Measurements from ENCODE around the gene RFWD3. TPM values are rescaled to one million over a fixed set of nuclear protein-coding genes. Genes with fewer than 3 reads are reported as not detected.

The RFWD3 gene
- total and polyA plus RNA-seq, 2 of the 13 experiments (the other 11 are each of a cell fraction or from before 2014, with no cell fraction given) = 23.4 to 62.6 TPM

GRCh38 chr16:74709441-74709877 is 42.8 kb upstream of the RFWD3 start (continued):
- no peak for TF ChIP-seq MLX (CRISPR knock-in tag; IDR thresholded peaks at IDR 0.05)
- TF ChIP-seq ZBED4 (CRISPR knock-in tag; IDR thresholded peaks at IDR 0.05; ENCODE audit: borderline replicate concordance) = peak; percentile 63; the same call in 1 of the 2 replicates
- peak; percentile 61; the same call in 1 of the 2 replicates for TF ChIP-seq ZNF777 (CRISPR knock-in tag; IDR thresholded peaks at IDR 0.05)
- TF ChIP-seq MED1 (CRISPR knock-in tag; IDR thresholded peaks at IDR 0.05) = peak; percentile 43; the same call in 1 of the 2 replicates
- TF ChIP-seq PBX2 (CRISPR knock-in tag; IDR thresholded peaks at IDR 0.05) = no peak
- TF ChIP-seq ZNF44 (CRISPR knock-in tag; IDR thresholded peaks at IDR 0.05) = no peak
- TF ChIP-seq ZNF780A (CRISPR knock-in tag; IDR thresholded peaks at IDR 0.05) = no peak
- TF ChIP-seq IKZF5 (CRISPR knock-in tag; IDR thresholded peaks at IDR 0.05) = 0 out of 2 replicates have a peak, but pooled peaks have one; percentile 44
- TF ChIP-seq ZFP91 (CRISPR knock-in tag; IDR thresholded peaks at IDR 0.05; ENCODE audit: borderline replicate concordance) = no peak
- no peak for TF ChIP-seq ZMYM2 (CRISPR knock-in tag; IDR thresholded peaks at IDR 0.05)
- no peak for TF ChIP-seq SYNCRIP (IDR thresholded peaks at IDR 0.05; ENCODE audit: insufficient read depth, low read depth, low read length)
- TF ChIP-seq MIER3 (CRISPR knock-in tag; IDR thresholded peaks at IDR 0.05; ENCODE audit: borderline replicate concordance) = peak; percentile 32; the same call in 1 of the 2 replicates
- peak; percentile 66; the same call in 1 of the 2 replicates for TF ChIP-seq ZNF652 (CRISPR knock-in tag; IDR thresholded peaks at IDR 0.05; ENCODE audit: borderline replicate concordance, low read depth)
- no peak for TF ChIP-seq ZNF3 (CRISPR knock-in tag; IDR thresholded peaks at IDR 0.05)
- peak; percentile 68; the same call in 1 of the 2 replicates for TF ChIP-seq SNAPC4 (CRISPR knock-in tag; IDR thresholded peaks at IDR 0.05)
- no peak for TF ChIP-seq SMARCE1 (IDR thresholded peaks at IDR 0.05; ENCODE audit: borderline replicate concordance)

Data from HepG2 (cell line).